ENCODE results near the gene CYBA. TPM values are rescaled to one million over a fixed set of nuclear protein-coding genes. Genes with fewer than 3 reads are reported as not detected.
A peak's percentile ranks its signal among the peaks of the same experiment; 100 is the strongest.

CYBA gene
- total RNA-seq, 2 donors from 2014 or later = 368 to 389 TPM

DNA sequence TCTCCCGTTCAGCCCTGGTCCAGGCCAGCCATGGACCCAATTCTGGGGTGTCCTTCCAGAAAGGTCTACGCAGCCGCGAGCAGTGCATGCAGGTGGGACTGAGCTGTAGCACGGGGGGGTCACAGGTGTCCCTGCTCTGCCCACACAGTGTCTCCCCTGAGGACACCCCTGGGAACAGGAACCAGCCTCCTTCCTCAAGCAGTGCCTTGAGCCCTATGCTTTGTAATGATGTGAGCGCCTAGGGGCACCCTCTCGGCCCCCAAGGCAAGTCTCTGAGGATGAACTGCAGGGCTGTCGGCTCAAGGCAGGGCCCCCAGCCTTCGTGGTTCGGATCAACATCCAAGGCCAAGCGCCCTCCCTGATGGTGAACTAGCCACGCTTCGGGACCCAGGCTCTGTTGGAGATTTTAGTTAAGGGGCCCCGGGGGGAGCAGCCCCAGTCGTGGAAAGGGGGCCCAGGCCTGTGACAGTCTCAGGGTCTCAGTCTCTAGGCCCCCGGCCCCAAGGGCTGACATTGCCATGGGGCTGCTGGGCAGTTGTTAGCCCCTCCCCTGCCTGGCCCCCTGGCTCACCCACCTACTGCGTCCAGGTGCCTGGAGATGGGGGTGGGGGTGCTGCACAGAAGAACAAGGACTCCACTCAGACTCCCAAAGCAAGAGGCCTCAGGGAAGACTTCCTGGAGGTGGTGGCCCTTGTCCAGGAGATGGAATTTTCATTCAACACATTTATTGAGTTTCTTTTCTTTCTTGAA is 10.2 kb downstream of the CYBA start:
- Histone ChIP-seq H3K4me3 (no peak overlapping the region), H3K27ac (no peak overlapping the region), H3K9me3 (no peaks in the 10 kb centered on the region), H3K36me3 (no peaks in the 10 kb centered on the region), H3K4me1 (peaks cover 15% of the 10 kb centered on the region), H3K9ac (ENCODE audit: low read depth in 2 of 2, low read length in 2 of 2) (no peak overlapping the region), H3K27me3 (peaks cover 24% of the 10 kb centered on the region)
- no peak for DNase-seq
- TF ChIP-seq, protein P1, sequence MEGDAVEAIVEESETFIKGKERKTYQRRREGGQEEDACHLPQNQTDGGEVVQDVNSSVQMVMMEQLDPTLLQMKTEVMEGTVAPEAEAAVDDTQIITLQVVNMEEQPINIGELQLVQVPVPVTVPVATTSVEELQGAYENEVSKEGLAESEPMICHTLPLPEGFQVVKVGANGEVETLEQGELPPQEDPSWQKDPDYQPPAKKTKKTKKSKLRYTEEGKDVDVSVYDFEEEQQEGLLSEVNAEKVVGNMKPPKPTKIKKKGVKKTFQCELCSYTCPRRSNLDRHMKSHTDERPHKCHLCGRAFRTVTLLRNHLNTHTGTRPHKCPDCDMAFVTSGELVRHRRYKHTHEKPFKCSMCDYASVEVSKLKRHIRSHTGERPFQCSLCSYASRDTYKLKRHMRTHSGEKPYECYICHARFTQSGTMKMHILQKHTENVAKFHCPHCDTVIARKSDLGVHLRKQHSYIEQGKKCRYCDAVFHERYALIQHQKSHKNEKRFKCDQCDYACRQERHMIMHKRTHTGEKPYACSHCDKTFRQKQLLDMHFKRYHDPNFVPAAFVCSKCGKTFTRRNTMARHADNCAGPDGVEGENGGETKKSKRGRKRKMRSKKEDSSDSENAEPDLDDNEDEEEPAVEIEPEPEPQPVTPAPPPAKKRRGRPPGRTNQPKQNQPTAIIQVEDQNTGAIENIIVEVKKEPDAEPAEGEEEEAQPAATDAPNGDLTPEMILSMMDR (IDR thresholded peaks at IDR 0.05) = no peak
- intact Hi-C loops (cut with DNase I) = no loop called here

DNA sequence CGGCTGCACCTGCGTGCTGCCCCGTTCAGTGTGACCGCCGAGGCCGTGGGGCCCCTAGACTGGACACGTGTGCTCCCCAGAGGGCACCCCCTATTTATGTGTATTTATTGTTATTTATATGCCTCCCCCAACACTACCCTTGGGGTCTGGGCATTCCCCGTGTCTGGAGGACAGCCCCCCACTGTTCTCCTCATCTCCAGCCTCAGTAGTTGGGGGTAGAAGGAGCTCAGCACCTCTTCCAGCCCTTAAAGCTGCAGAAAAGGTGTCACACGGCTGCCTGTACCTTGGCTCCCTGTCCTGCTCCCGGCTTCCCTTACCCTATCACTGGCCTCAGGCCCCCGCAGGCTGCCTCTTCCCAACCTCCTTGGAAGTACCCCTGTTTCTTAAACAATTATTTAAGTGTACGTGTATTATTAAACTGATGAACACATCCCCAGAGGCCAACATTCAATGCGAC is 10.8 kb downstream of the CYBA start:
- TF ChIP-seq, protein P1 (IDR thresholded peaks at IDR 0.05) = no peak
- Histone ChIP-seq H3K4me3 (no peak overlapping the region), H3K27ac (no peak overlapping the region), H3K36me3 (no peaks in the 10 kb centered on the region), H3K27me3 (peaks cover 24% of the 10 kb centered on the region), H3K9ac (ENCODE audit: low read depth in 2 of 2, low read length in 2 of 2) (no peak overlapping the region), H3K4me1 (peaks cover 15% of the 10 kb centered on the region), H3K9me3 (no peaks in the 10 kb centered on the region)
- intact Hi-C loops (cut with DNase I) = no loop called here
- no peak for DNase-seq

GRCh38 chr16:88639231-88640038 is 11.4 kb downstream of the CYBA start:
- peak; percentile 59 for DNase-seq
- intact Hi-C loops (cut with DNase I) = no loop called here
- no peaks in the 10 kb centered on the region for H3K36me3 ChIP-seq
- H3K4me3 ChIP-seq = no peak overlapping the region
- TF ChIP-seq, protein P1 (IDR thresholded peaks at IDR 0.05) = no peak
- H3K9ac ChIP-seq (ENCODE audit: low read depth in 2 of 2, low read length in 2 of 2) = peak overlapping the region in 1 of 2 donors; percentile 33
- H3K27ac ChIP-seq = no peak overlapping the region
- peaks cover 24% of the 10 kb centered on the region for H3K27me3 ChIP-seq
- H3K9me3 ChIP-seq = no peaks in the 10 kb centered on the region
- H3K4me1 ChIP-seq = peaks cover 15% of the 10 kb centered on the region

- Histone ChIP-seq H3K9me3 (no peaks in the 10 kb centered on the region), H3K9ac (ENCODE audit: low read depth in 2 of 2, low read length in 2 of 2) (peak within 1 kb of the TSS in 1 of 2 donors; percentile 33), H3K36me3 (no peaks in the 10 kb centered on the region), H3K27me3 (peaks cover 24% of the 10 kb centered on the region), H3K4me1 (peaks cover 15% of the 10 kb centered on the region), H3K4me3 (no peak within 1 kb of the TSS), H3K27ac (no peak within 1 kb of the TSS)
- intact Hi-C loops (cut with DNase I) = no loop called here
- DNase-seq = peak; percentile 79
- TF ChIP-seq, protein P1 (IDR thresholded peaks at IDR 0.05) = no peak
Observed at GRCh38 chr16:88638323-88639230, 12.3 kb downstream of the CYBA start, which contains the start of gene IL17C. IL17C (plus strand) TSS chr16:88638572; CDS start chr16:88638642, 70 bp downstream.
